Fibroblast of lung (primary cell): Measurements from ENCODE around the gene SLC66A2. TPM values are rescaled to one million over a fixed set of nuclear protein-coding genes. Genes with fewer than 3 reads are reported as not detected.

Source experiments
- DNase-seq, 2 donors: peaks; one replicate each; pipeline versions ENCODE4 v3.0.0 to v3.0.0-alpha.2; 2010; ENCODE audit warnings: low read depth in 2 of 2
- H2AFZ ChIP-seq: 2 replicates; pipeline ENCODE4 v1.5.1; 2012; ENCODE audit warnings: low read length, control low read depth, inconsistent platforms
- H3K27ac ChIP-seq: 2 replicates; pipeline ENCODE4 v1.5.1; 2011; ENCODE audit warnings: low read length, control low read depth; ENCODE audit not compliant: insufficient read depth
- H3K27me3 ChIP-seq: 2 replicates; pipeline ENCODE4 v1.5.1; 2011; ENCODE audit warnings: mild to moderate bottlenecking, low read length; ENCODE audit not compliant: control insufficient read depth, insufficient read depth
- H3K36me3 ChIP-seq: 2 replicates; pipeline ENCODE4 v1.5.1; 2011; ENCODE audit warnings: low read length; ENCODE audit not compliant: control insufficient read depth, insufficient read depth
- H3K4me1 ChIP-seq: 2 replicates; pipeline ENCODE4 v1.5.1; 2011; ENCODE audit warnings: low read length; ENCODE audit not compliant: control insufficient read depth, insufficient read depth; ENCODE audit errors: extremely low read depth
- H3K4me2 ChIP-seq: 2 replicates; pipeline ENCODE4 v1.5.1; 2011; ENCODE audit warnings: low read length, control low read depth; ENCODE audit not compliant: insufficient read depth; ENCODE audit errors: extremely low read depth
- H3K4me3 ChIP-seq, 4 experiments: fragments of 200-600 bp in 1 of 4; sonication (generic) in 1 of 4; replicated peaks in 1 of 4; 2 replicates each; pipeline ENCODE4 v1.5.1; 2011 to 2016; ENCODE audit warnings: low read length in 4 of 4, low read depth in 3 of 4, mild to moderate bottlenecking in 3 of 4, control low read depth in 2 of 4, inconsistent platforms in 1 of 4, mixed read lengths in 1 of 4; ENCODE audit not compliant: insufficient read depth in 1 of 4; ENCODE audit errors: control extremely low read depth in 1 of 4
- H3K79me2 ChIP-seq: 2 replicates; pipeline ENCODE4 v1.5.1; 2012; ENCODE audit warnings: mild to moderate bottlenecking, low read length, inconsistent platforms; ENCODE audit not compliant: control insufficient read depth, insufficient read depth
- H3K9ac ChIP-seq: 2 replicates; pipeline ENCODE4 v1.5.1; 2011; ENCODE audit warnings: mild to moderate bottlenecking, low read length, control low read depth; ENCODE audit not compliant: insufficient read depth
- H3K9me3 ChIP-seq: 2 replicates; pipeline ENCODE4 v1.5.1; 2012; ENCODE audit warnings: low read depth, low read length; ENCODE audit not compliant: control insufficient read depth, insufficient read depth
- H4K20me1 ChIP-seq: 2 replicates; pipeline ENCODE4 v1.5.1; 2011; ENCODE audit warnings: low read length; ENCODE audit not compliant: control insufficient read depth, insufficient read depth; ENCODE audit errors: extremely low read depth
- CTCF ChIP-seq, 2 donors: IDR thresholded peaks in 1 of 2; conservative IDR thresholded peaks in 1 of 2; 1 replicate in 1 of 2; 2 replicates in 1 of 2; pipeline ENCODE4 v1.5.1; 2011 to 2012; ENCODE audit warnings: low read length in 2 of 2, control low read depth in 1 of 2, inconsistent platforms in 1 of 2, low read depth in 1 of 2, mild to moderate bottlenecking in 1 of 2
- EZH2 ChIP-seq: IDR thresholded peaks from 2 replicates; pipeline ENCODE4 v1.5.1; 2012; ENCODE audit warnings: low read length, control low read depth, mild to moderate bottlenecking; ENCODE audit errors: missing control alignments
- polyA plus RNA-seq, 2 donors: library from polyadenylated mRNA; depleted of rRNA in 1 of 2; stranded (reverse) in 1 of 2; unstranded in 1 of 2; fragments of >200 nt; gene quantifications; 2 replicates each; pipeline ENCODE4 v1.2.1, GENCODE V29; 2011 to 2012; ENCODE audit warnings: missing spikeins in 1 of 2
- total RNA-seq: library from RNA; depleted of rRNA; stranded (reverse); fragments of >200 nt; gene quantifications from 2 replicates; pipeline ENCODE4 v1.2.1, GENCODE V29; 2014

Gene SLC66A2
- total and polyA plus RNA-seq, 2 donors (not counting 1 experiment from before 2014, with no cell fraction given), result 13.2 to 46.1 TPM

DNA sequence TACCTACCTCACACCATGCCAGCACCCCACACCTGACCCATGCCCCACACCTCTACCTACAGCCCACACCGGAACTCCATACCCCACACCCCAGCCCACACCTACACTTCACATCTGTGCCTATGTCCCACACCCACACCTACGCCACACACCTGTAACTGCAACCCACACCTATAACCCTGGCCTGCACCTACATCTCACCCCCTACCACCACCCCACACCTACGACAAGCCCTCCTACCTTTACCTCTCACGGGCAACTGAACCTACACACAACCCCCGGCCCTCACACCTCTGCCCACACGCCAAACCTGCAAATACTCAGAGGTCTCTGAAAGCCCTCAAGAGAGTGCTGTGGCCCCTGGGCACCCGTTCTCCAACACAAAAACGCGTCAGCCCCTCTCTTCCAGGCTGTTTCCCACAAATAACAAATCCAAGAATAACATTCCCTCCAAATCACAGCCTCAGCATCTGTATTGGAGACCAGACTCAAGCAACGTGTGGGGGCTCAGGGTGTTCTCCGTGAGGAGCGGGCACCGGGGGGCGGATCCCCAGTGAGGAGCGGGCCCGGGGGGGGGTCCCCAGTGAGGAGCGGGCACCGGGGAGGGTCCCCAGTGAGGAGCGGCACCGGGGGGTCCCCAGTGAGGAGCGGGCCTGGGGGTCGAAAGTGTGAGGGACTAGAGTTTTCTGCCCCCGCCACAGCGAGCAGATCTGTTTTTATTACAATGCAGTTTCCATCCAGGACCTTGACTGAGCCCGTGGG is 33.4 kb downstream of the SLC66A2 start:
- H3K4me2 ChIP-seq, result no peak overlapping the region
- H3K27me3 ChIP-seq, result no peaks in the 10 kb centered on the region
- DNase-seq, result no peak
- no peak overlapping the region for H3K27ac ChIP-seq
- no peaks in the 10 kb centered on the region for H3K79me2 ChIP-seq
- no peaks in the 10 kb centered on the region for H4K20me1 ChIP-seq
- no peaks in the 10 kb centered on the region for H3K4me1 ChIP-seq
- H3K9me3 ChIP-seq, result no peaks in the 10 kb centered on the region
- TF ChIP-seq EZH2, result no peak
- TF ChIP-seq CTCF (conservative IDR thresholded peaks at IDR 0.05 in 1 of 2, IDR thresholded peaks at IDR 0.05 in 1 of 2; ENCODE audit: low read depth in 1 of 2, low read length in 2 of 2), result no peak
- H3K4me3 ChIP-seq, result no peak overlapping the region
- H3K36me3 ChIP-seq, result peaks cover 9% of the 10 kb centered on the region
- no peak overlapping the region for H3K9ac ChIP-seq
- H2AFZ ChIP-seq, result no peak overlapping the region

- no peaks in the 10 kb centered on the region for H3K79me2 ChIP-seq
- H3K36me3 ChIP-seq, result peaks cover 9% of the 10 kb centered on the region
- H3K4me3 ChIP-seq, result no peak overlapping the region
- H4K20me1 ChIP-seq, result no peaks in the 10 kb centered on the region
- H3K4me2 ChIP-seq, result no peak overlapping the region
- no peaks in the 10 kb centered on the region for H3K27me3 ChIP-seq
- H2AFZ ChIP-seq, result no peak overlapping the region
- H3K27ac ChIP-seq, result no peak overlapping the region
- TF ChIP-seq CTCF (conservative IDR thresholded peaks at IDR 0.05 in 1 of 2, IDR thresholded peaks at IDR 0.05 in 1 of 2; ENCODE audit: low read depth in 1 of 2, low read length in 2 of 2), result no peak
- no peak for TF ChIP-seq EZH2
- DNase-seq, result no peak
- no peaks in the 10 kb centered on the region for H3K9me3 ChIP-seq
- no peak overlapping the region for H3K9ac ChIP-seq
- H3K4me1 ChIP-seq, result peaks cover 1% of the 10 kb centered on the region
Observed at GRCh38 chr18:79917169-79917852, 34.1 kb downstream of the SLC66A2 start.

- H3K4me3 ChIP-seq, result no peak overlapping the region
- no peaks in the 10 kb centered on the region for H3K9me3 ChIP-seq
- no peaks in the 10 kb centered on the region for H3K79me2 ChIP-seq
- no peaks in the 10 kb centered on the region for H3K27me3 ChIP-seq
- DNase-seq, result no peak
- H3K4me2 ChIP-seq, result no peak overlapping the region
- H4K20me1 ChIP-seq, result no peaks in the 10 kb centered on the region
- no peak overlapping the region for H2AFZ ChIP-seq
- TF ChIP-seq CTCF (conservative IDR thresholded peaks at IDR 0.05 in 1 of 2, IDR thresholded peaks at IDR 0.05 in 1 of 2; ENCODE audit: low read depth in 1 of 2, low read length in 2 of 2) (no peak), EZH2 (no peak)
- peaks cover 2% of the 10 kb centered on the region for H3K4me1 ChIP-seq
- no peak overlapping the region for H3K9ac ChIP-seq
- peaks cover 9% of the 10 kb centered on the region for H3K36me3 ChIP-seq
- no peak overlapping the region for H3K27ac ChIP-seq
Observed at GRCh38 chr18:79916546-79917168, 34.8 kb downstream of the SLC66A2 start.
